GM18519 (cell line): ENCODE data around the gene ACBD3.

ENCODE experiments used
- ATAC-seq: cut with Tn5 transposase; IDR thresholded peaks from one replicate; pipeline ENCODE4 v1.9.1; 2021; ENCODE audit warnings: mild to moderate bottlenecking, moderate library complexity; ENCODE audit not compliant: unreplicated experiment, low FRiP score

ACBD3 gene

GRCh38 chr1:226135059-226135651, 51.4 kb downstream of the ACBD3 start:
- no peak for ATAC-seq

- ATAC-seq, result no peak
Measured at GRCh38 chr1:226134170-226135058, 52.1 kb downstream of the ACBD3 start.

DNA sequence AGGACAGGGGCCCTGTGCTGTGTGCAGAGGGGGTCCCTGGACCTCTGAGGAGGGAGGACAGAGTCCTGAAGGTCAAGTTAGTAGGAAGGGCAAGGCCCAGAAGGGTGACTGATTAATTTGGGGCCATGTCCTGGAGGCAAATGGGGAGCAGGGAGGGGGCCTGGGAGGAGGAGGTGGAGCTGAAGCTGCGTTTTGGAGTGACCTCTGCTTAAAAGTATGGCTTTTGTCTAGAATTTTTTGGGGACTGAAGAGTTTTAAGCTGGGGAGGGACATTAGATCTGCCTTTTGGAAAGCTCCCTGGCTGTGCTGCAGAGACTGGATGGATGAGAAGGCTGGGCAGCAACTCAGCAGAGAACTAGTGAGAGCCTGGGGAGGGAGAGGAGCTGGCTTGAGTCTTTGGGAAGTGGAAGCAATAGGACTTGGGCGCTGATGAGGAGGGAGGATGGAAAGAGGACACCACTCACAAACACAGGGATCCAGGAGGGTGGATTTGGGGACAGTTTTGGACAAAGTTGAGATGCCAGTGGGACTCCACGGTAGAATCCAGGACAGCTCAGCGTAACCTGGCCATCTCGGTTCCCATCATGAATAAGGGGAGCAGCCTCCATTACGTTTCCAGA, 52.9 kb downstream of the ACBD3 start:
- ATAC-seq, result no peak

DNA sequence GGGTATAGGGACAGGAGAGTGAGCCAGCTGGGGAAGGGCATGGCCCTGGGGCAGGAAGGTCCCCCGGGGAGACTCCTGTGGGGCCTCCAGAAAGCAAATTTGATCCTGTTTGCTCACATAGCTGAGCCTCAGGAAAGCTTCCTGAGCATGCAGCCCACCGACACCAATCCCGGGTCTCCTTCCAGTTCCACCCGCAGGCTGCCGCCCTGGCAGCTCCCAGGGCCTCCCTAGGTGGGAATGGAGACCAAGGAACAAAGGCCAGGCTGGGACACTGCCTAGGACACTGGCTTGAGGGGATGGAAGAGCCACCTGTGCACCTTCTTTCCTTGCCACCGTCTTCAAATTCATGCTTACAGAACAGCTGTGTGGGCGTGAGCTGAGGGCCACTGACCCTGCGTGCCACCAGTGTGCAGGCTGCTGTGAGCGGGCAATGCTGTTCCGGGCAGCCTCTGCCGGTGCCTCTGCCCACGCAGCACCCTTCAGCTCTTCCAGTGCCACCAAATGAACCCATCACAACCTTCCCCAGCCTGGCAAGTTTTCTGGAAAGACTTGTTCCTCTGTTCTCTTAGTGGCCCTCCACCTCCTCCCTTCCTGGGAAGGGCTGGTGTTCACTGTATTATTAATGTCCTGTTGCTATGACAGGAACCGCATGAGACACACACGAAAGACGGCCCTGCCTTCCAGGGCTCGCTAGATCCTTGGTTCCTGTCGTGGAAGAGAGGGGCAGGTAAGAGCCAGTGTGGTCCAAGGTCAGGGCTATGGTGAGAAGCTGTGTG, 53.6 kb downstream of the ACBD3 start:
- no peak for ATAC-seq

- ATAC-seq, result no peak
Measured at GRCh38 chr1:226131639-226132038, 54.9 kb downstream of the ACBD3 start.

GRCh38 chr1:226129230-226129629, 57.3 kb downstream of the ACBD3 start:
- no peak for ATAC-seq

DNA sequence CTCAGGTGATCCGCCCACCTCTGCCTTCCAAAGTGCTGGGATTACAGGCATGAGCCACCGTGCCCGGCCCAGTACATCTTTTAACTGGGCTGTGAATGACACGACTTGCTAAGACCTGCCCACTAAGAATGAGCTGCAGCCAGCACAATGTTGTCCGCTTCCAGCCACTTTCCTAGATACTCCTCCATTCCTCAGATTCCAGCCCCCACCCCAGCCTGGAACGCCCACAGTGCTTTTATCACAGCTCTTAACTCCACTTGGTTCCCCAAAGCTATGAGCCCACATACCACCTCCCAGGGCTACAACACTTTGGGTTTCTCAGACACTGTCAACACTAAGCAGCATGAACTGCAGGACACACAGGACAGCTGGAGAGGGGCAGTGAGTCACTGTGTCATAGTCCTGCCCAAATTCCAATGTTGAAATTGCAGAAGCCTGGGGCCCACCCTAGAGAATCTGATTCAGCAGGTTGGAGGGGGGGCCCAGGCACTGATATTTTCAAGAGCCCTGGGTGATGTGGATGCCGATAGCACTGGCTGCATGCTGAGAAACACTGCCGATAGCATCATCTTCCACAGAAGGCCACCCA, 58.0 kb downstream of the ACBD3 start:
- no peak for ATAC-seq

GRCh38 chr1:226126824-226127569, 59.5 kb downstream of the ACBD3 start:
- ATAC-seq, result peak; percentile 2

DNA sequence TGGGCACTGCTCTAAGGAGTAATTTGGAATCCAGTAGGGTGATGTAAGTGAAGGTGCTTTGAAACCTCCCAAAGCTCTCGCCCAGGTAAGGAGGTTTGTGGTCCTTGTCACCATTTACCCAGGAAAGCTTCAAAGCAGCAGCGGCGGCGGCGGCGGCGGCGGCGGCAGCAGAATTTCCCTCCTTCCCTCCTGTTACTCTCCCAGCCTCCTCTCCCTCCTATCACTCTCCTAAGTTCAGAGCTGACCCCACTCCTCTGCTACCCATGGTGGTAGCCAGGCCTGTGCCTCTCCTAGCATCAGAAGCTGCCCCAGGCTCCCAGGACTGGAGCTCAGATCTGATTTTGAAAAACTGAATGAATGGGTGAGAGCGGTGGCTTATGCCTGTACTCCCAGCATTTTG, 60.7 kb downstream of the ACBD3 start:
- no peak for ATAC-seq

DNA sequence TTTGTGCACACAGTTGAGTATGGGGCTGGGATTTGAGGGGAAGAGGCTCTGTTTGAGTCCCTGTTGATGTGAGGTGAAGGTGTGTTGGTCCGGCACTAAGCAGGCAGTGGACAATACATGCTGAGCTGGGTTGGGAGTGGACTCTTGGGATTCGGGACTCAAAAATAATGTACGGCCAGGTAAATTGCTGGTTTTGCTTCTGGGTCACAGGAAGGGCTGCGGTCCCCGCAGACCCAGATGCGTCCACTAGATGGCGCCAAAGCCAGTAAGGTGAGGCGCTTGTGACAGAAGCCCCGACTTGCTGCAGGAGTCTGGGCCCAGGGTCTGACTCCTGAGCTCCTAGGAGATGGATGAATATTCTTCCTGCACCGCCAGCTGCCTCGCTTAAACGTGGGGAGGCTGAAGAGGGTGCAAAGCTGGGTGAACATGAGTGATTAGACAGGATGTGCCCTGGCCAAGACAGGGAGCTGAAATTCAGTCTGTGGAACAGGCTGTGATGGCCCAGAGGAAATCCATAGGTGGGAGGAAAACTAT, 61.4 kb downstream of the ACBD3 start:
- no peak for ATAC-seq

DNA sequence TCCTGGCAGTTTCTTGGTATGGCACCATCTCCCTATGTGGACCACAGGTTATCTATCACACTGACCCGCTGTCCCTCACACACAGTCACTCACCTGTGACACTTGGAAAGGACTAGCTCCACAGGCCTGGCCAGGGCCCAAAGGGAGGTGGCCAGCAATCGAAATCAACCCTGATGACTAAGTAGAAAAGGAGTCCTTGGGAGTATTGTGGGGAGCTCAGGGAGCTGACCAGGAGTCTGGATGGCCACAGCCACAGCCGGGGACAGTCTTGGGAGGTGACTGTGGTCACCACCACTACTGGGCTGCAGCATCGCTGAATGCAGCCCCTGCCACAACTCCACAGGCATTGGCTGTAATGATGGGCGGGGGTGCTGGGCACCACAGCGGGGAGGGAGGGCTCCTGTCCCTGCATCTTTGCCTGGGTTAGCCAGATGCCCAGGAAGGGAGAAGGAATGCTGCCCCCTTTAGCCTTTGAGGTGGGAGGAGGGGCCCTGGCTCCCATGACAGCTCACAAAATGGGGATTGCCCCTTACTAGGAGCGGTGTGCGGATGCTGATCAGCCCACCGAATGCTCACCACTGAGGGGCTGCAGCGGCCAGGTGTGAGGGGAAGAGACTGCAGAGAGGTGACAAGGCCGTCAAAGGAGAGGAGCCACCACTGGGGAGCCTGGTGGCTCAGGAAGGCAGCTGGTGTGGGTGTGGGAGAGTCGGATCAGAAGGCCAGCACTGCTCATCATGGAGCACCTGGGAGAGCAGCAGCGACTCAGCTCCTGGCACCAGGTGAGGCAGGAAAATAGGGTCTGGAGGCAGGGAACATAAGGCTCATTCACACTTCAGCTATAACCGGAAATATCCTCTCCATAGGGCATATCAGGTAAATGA, 62.7 kb downstream of the ACBD3 start:
- no peak for ATAC-seq

DNA sequence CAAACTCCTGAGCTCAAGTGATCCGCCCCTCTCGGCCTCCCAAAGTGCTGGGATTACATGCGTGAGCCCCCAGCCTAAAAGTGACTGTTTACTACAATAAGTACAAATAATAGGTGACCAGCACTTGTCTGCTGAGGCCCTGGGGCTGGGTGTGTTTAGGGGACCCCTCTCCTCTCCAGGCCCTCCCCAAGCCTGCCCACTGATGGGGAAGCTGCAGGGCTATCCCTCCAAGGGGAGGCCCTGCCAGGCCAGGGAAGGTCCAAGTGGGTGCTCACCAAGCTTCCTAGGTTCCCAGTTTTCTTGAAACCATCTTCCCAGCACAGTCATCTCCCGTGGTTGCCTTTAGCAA, 63.4 kb downstream of the ACBD3 start:
- no peak for ATAC-seq

- peak; percentile 47 for ATAC-seq
Measured at GRCh38 chr1:226121587-226122400, 64.7 kb downstream of the ACBD3 start.

GRCh38 chr1:226121049-226121586, 65.4 kb downstream of the ACBD3 start:
- ATAC-seq, result no peak

DNA sequence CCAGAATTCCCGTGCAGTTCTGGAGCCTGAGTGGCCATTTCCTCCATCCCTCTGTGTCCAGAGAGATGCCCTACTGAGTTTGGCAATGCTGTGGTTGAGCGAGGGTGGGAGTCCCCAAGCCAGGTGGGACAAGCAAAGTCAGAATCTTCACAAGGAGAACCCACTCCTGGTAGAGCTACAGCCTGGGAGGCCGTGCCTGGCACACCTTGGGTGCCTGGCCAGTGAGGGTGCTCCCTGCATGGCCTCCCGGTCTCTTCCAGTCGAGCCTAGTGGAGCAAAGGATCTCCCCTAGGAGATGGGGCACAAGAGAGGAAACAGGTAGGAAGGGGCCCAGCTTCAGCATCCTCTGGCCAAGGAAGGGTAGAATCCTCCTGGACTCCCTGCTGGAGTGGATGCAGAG, 66.1 kb downstream of the ACBD3 start:
- ATAC-seq, result no peak

DNA sequence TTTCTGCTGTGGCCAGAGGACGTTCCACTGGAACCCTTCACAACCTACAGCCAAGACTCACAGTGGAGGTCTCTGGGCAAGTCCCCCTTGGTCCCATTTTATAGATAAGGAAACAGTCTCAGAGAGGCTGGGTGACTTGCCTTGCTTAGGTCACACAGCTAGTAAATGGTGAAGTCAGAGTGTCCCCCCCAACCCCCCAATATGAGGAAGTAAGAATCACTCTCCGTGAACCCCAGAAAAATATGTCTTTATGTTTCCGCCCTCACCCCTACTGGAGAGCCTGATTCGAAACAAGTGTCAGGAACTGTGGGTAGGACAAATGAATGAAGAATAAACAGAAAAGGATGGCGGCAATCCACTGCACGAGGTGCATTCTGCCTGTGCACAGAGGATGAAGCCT, 67.4 kb downstream of the ACBD3 start:
- ATAC-seq, result no peak

GRCh38 chr1:226118357-226118756, 68.2 kb downstream of the ACBD3 start:
- ATAC-seq, result no peak

- no peak for ATAC-seq
Measured at GRCh38 chr1:226117330-226117729, 69.2 kb downstream of the ACBD3 start.
